HG03025 (cell line): Measurements from ENCODE around the gene ATL1.

Experiments
- ATAC-seq: cut with Tn5 transposase; IDR thresholded peaks from one replicate; pipeline ENCODE4 v1.9.1; 2021; ENCODE audit warnings: mild to moderate bottlenecking, moderate library complexity; ENCODE audit not compliant: unreplicated experiment, low FRiP score

The ATL1 gene

GRCh38 chr14:50559990-50560930 is at the start of gene ATL1:
Gene ATL1, plus strand, starts transcription at chr14:50560145. Its CDS starts 121 bp downstream, at chr14:50560266.
- no peak for ATAC-seq

GRCh38 chr14:50510157-50510556 is 49.8 kb upstream of the ATL1 start:
- ATAC-seq = no peak

DNA sequence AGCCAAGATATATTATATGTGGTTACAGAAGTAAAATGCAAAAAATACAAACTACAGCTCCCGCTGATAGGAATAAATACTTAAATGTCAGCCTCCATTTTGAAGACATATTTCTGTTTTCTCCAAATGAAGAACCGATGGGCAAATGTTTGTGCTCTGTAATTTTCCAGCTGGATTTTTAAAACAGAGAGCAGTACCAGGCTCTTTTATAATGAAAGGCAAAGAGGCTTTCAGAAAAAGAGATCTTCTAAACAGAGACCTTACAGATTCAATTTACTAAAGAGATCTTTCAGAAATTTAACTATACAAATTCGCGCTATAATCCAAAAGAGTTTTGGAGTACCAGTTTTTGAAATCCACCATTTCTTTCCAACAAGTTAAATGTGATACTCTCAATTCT is 47.5 kb upstream of the ATL1 start:
- no peak for ATAC-seq

DNA sequence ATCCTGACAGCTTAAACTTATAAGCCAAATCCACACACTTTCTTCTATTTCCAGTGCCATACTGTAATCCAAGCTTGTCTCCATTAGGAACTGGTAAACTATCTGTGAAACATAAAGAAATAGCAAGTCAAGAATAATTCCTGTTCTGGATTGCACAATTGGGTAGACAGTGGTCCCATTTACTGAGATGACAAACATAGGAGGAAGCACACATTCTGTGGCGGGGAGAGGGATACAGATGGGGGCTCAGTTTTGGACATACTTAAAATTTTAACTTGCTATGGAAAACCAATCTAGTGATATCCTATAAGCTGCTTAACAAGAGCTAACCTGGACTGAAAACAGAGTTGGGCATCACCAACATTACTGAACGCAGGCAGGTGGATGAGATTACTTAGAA is 43.9 kb upstream of the ATL1 start:
- ATAC-seq = no peak

DNA sequence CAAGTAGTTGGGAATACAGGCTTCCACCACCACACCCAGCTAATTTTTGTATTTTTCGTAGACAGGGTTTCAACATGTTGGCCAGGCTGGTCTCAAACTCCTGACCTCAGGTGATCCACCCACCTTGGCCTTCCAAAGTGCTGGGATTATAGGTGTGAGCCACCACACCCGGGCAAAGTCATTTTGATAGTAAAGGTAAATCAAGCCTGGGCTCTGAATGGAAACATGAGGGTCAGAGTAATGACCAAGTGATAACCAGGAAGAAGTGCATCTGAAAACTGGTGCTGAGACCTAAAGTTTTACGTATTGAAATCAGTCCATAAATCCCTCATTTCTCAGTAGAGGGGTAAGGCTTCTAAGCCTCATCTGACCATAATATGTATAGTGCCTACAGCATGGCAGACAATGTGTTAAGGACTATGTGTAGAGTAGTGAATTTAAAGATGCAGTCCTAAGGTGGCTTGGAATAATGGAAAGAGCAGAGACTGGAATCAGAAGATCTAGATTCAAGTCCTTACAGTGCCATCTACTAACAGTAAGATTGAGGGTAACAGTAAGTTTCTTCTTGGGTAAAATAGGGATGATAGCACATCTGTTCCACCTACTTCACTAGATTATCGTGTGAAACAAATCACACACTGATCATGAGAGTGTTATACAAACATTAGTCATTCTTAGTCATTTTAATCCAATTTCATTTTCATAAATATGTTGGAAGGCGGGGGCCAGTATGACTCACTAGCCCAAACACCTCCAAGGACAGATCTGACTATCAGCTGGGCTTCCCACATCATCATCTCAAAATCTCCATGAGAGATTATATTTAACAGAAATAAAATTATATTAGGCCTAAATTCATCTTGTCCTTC is 38.8 kb upstream of the ATL1 start:
- ATAC-seq = peak; percentile 53

DNA sequence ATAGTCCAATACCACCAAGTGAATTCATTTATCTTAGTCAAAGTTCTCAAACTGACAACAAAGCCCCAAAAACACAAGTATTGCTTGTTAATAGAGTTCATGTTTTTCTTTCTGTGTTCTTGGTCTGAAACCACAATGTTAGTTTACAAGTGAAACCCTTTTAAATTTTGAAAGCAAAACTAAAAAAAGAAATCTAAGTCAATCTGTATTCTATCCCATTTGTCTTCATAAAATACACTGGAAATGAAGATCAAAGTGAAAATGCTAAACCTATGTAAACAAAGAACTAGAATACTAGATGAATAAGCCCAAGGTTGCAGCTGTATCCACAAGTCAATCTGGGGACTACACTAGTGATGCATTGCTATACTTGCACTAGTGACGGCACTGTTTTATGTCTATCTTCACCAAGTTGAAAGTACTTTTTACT is 38.0 kb upstream of the ATL1 start:
- peak; percentile 51 for ATAC-seq

DNA sequence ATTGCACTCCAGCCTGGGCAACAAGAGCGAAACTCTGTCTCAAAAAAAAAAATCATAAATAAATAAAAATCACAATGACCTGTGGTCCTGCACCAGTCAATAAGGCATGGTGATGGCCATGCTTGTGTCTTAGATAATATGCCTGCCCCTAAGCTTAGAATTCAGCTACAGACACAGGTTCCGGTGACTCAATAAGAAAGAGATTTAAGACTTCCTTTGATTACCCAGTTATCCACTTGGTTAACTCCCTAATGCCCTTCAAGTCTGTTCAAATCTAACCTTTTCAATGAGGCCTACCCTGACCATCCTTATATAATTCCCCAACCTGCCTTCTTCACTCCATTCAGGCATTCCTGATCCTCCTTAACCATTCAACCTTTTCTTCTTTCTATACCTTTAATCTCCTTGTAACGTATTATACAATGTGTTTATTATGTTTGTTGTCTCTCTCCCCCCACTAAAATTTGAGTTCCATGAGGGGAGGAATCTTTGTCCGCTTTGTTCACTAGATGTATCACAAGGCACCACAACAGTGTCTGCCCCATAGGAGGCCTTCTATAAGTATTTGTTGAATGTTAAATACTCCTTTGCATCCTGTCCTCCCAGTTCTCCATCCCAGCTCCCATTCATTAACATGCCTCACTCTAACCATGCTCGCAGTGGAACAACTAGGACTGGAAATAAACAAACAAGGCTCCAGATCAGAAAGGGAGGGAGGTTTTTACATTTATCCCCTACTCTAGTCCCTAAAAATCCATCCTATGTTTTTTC is 36.5 kb upstream of the ATL1 start:
- ATAC-seq = no peak

GRCh38 chr14:50524060-50524459 is 35.9 kb upstream of the ATL1 start:
- no peak for ATAC-seq

GRCh38 chr14:50524731-50525515 is 35.0 kb upstream of the ATL1 start:
- ATAC-seq = no peak

DNA sequence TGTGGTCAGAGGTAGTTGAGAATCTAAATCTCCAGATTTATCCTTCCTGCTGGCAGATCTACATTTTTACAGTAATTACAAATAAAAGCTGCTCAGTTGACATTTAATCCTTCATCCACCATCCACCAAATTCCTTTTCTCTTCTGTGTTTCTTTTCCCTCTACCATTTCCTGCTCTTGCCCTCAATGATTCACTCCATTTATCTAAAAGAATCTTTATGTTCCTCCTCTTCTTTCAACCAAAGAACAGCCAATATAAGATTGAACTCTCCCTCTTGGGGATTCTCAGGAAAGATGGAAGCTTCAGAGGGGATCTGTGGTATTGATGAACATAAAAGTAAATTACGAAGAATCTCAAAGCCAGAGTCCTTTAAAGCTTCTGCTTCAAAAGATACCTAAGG is 31.9 kb upstream of the ATL1 start:
- ATAC-seq = no peak

- ATAC-seq = no peak
Observed at GRCh38 chr14:50529288-50530179, 30.4 kb upstream of the ATL1 start.

DNA sequence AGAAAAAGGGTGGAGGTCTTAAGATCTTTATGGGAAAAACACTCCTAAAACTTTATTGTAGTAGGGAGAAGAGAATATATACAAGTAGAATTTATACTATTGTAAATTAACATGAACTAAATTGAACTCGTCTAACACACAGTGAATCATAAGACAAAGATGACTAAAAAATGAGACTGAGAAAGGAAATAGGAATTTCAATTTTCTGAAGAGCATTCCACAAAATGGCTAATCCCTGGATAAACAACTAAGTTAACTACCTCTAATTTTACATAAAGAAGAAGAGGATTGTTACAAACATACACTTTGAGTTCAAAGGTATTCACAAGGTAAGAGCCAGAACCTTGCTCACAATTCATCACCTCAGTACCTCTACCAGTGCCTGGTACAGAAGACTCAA is 29.6 kb upstream of the ATL1 start:
- ATAC-seq = no peak

- no peak for ATAC-seq
Observed at GRCh38 chr14:50530794-50531365, 29.1 kb upstream of the ATL1 start.

- ATAC-seq = peak; percentile 25
Observed at GRCh38 chr14:50531595-50532501, 28.1 kb upstream of the ATL1 start.

- peak; percentile 94 for ATAC-seq
Observed at GRCh38 chr14:50532502-50533240, 27.3 kb upstream of the ATL1 start, which contains the start of gene MAP4K5. Gene MAP4K5, minus strand, starts transcription at chr14:50532569. Its CDS starts 520 bp downstream, at chr14:50532049.

GRCh38 chr14:50533241-50533705 is 26.7 kb upstream of the ATL1 start:
- peak; percentile 25 for ATAC-seq
